OCI-LY1 (cell line): ENCODE results near the gene GDPD1.
A peak's percentile ranks its signal among the peaks of the same experiment; 100 is the strongest.

Source experiments
- H2AFZ ChIP-seq: fragments of 200-600 bp; sonication (generic), shearing (Covaris generic); 2 replicates; pipeline ENCODE4 v1.6.0; 2014; ENCODE audit warnings: antibody characterized with exemption, mild to moderate bottlenecking, low read length
- H3F3A ChIP-seq: fragments of 200-600 bp; sonication (generic), shearing (Covaris generic); 2 replicates; pipeline ENCODE4 v1.6.0; 2014; ENCODE audit warnings: mild to moderate bottlenecking, antibody characterized with exemption, low read length, moderate library complexity; ENCODE audit not compliant: insufficient read depth
- H3K27ac ChIP-seq: fragments of 200-600 bp; sonication (generic); 2 replicates; pipeline ENCODE4 v1.5.1; 2014; ENCODE audit warnings: low read length, mixed run types, mild to moderate bottlenecking, low read depth; ENCODE audit not compliant: poor library complexity, severe bottlenecking
- H3K27me3 ChIP-seq: fragments of 200-600 bp; sonication (generic); 2 replicates; pipeline ENCODE4 v1.6.0; 2014; ENCODE audit warnings: antibody characterized with exemption, mild to moderate bottlenecking, low read length, moderate library complexity; ENCODE audit not compliant: insufficient read depth
- H3K36me3 ChIP-seq: fragments of 200-600 bp; sonication (generic); 2 replicates; pipeline ENCODE4 v1.6.1; 2014; ENCODE audit warnings: mild to moderate bottlenecking, antibody characterized with exemption, low read length, moderate library complexity, mixed read lengths; ENCODE audit not compliant: insufficient read depth
- H3K4me1 ChIP-seq: fragments of 200-600 bp; sonication (generic); 2 replicates; pipeline ENCODE4 v1.5.1; 2014; ENCODE audit warnings: mild to moderate bottlenecking, low read length, moderate library complexity; ENCODE audit not compliant: insufficient read depth, severe bottlenecking
- H3K4me2 ChIP-seq: fragments of 200-600 bp; sonication (generic), shearing (Covaris generic); 2 replicates; pipeline ENCODE4 v1.6.1; 2014; ENCODE audit warnings: low read length
- H3K4me3 ChIP-seq: fragments of 200-600 bp; sonication (generic); 2 replicates; pipeline ENCODE4 v1.5.1; 2014; ENCODE audit warnings: low read length, low read depth, mild to moderate bottlenecking, mixed read lengths; ENCODE audit not compliant: poor library complexity, severe bottlenecking
- H3K79me2 ChIP-seq: fragments of 200-600 bp; shearing (Covaris generic); 2 replicates; pipeline ENCODE4 v1.6.1; 2016; ENCODE audit warnings: mixed run types, low read length, mixed read lengths; ENCODE audit not compliant: insufficient read depth
- H3K9ac ChIP-seq: fragments of 200-600 bp; sonication (generic), shearing (Covaris generic); 2 replicates; pipeline ENCODE4 v1.6.1; 2014; ENCODE audit warnings: mild to moderate bottlenecking, low read length, mixed read lengths
- H3K9me2 ChIP-seq: fragments of 200-600 bp; sonication (generic), shearing (Covaris generic); 2 replicates; pipeline ENCODE4 v1.6.1; 2014; ENCODE audit warnings: low read depth, mild to moderate bottlenecking, low read length, mixed read lengths
- H3K9me3 ChIP-seq: fragments of 200-600 bp; shearing (Covaris generic); 2 replicates; pipeline ENCODE4 v1.6.1; 2014; ENCODE audit warnings: low read length, mixed read lengths
- H4K20me1 ChIP-seq: fragments of 200-600 bp; sonication (generic), shearing (Covaris generic); 2 replicates; pipeline ENCODE4 v1.6.0; 2016; ENCODE audit warnings: mild to moderate bottlenecking, low read length; ENCODE audit not compliant: insufficient read depth
- CTCF ChIP-seq: fragments of 200-600 bp; sonication (generic), shearing (Covaris generic); IDR thresholded peaks from 2 replicates; pipeline ENCODE4 v1.5.1; 2017; ENCODE audit warnings: mild to moderate bottlenecking, antibody characterized with exemption, low read length, moderate library complexity, mixed read lengths
- EZH2 ChIP-seq: fragments of 200-600 bp; sonication (generic), shearing (Covaris generic); IDR thresholded peaks from 2 replicates; pipeline ENCODE4 v1.8.0; 2017; ENCODE audit warnings: borderline replicate concordance, mixed run types, mild to moderate bottlenecking, antibody characterized with exemption, low read length, moderate library complexity, mixed read lengths

GDPD1 gene

GRCh38 chr17:59220328-59221158 lies at the start of gene GDPD1:
TSS of gene GDPD1 (plus strand) at chr17:59220511. CDS start at chr17:59220610, 99 bp downstream.
- Histone ChIP-seq H3K9me2 (no peaks in the 10 kb centered on the region), H3F3A (no peaks in the 10 kb centered on the region), H3K9me3 (no peaks in the 10 kb centered on the region), H3K27me3 (no peaks in the 10 kb centered on the region), H3K79me2 (no peaks in the 10 kb centered on the region), H4K20me1 (no peaks in the 10 kb centered on the region), H3K36me3 (no peaks in the 10 kb centered on the region), H2AFZ (peak within 1 kb of the TSS; percentile 99), H3K4me1 (peaks cover 11% of the 10 kb centered on the region), H3K9ac (peak within 1 kb of the TSS; percentile 76), H3K27ac (no peak within 1 kb of the TSS), H3K4me3 (peak within 1 kb of the TSS; percentile 76), H3K4me2 (peak within 1 kb of the TSS; percentile 96)
- TF ChIP-seq CTCF (peak; percentile 74), EZH2 (no peak)

GRCh38 chr17:59172436-59173004 lies 47.8 kb upstream of the GDPD1 start:
- no peak for TF ChIP-seq EZH2
- no peak for TF ChIP-seq CTCF
- Histone ChIP-seq H3K4me1 (no peaks in the 10 kb centered on the region), H3K79me2 (peaks cover 12% of the 10 kb centered on the region), H4K20me1 (no peaks in the 10 kb centered on the region), H3K9me2 (no peaks in the 10 kb centered on the region), H3K9me3 (no peaks in the 10 kb centered on the region), H3K4me2 (no peak overlapping the region), H3K9ac (no peak overlapping the region), H3K4me3 (no peak overlapping the region), H3K36me3 (peaks cover 73% of the 10 kb centered on the region), H3K27me3 (no peaks in the 10 kb centered on the region), H2AFZ (no peak overlapping the region), H3F3A (no peaks in the 10 kb centered on the region), H3K27ac (no peak overlapping the region)

- no peak overlapping the region for H3K9ac ChIP-seq
- no peaks in the 10 kb centered on the region for H4K20me1 ChIP-seq
- no peaks in the 10 kb centered on the region for H3K9me2 ChIP-seq
- H3K36me3 ChIP-seq = peaks cover 59% of the 10 kb centered on the region
- H2AFZ ChIP-seq = no peak overlapping the region
- 0 out of 2 replicates have a peak, but pooled peaks cover 2% of the 10 kb centered on the region for H3K79me2 ChIP-seq
- no peak overlapping the region for H3K4me3 ChIP-seq
- TF ChIP-seq EZH2 = no peak
- TF ChIP-seq CTCF = no peak
- no peaks in the 10 kb centered on the region for H3K9me3 ChIP-seq
- no peak overlapping the region for H3K4me2 ChIP-seq
- no peaks in the 10 kb centered on the region for H3F3A ChIP-seq
- no peaks in the 10 kb centered on the region for H3K27me3 ChIP-seq
- H3K27ac ChIP-seq = no peak overlapping the region
- H3K4me1 ChIP-seq = no peaks in the 10 kb centered on the region
These were observed 45.6 kb upstream of the GDPD1 start for GRCh38 chr17:59174671-59175070.
